SK-MEL-5 (cell line): Measurements from ENCODE around the gene NIP7. TPM values are rescaled to one million over a fixed set of nuclear protein-coding genes. Genes with fewer than 3 reads are reported as not detected.
A peak's percentile ranks its signal among the peaks of the same experiment; 100 is the strongest.
"Not testable (repeated sequence)": the region's sequence is repeated elsewhere in the genome, so short reads cannot be mapped to it uniquely, and the experiment has no call there.

Experiments used
- DNase-seq: peaks from one replicate; pipeline ENCODE4 v3.0.0-alpha.2; 2016; ENCODE audit warnings: low read depth, low spot score
- in situ Hi-C: cut with HindIII; loops from 2 replicates; pipeline ENCODE4 v1.10.0; 2016; ENCODE audit warnings: low sequenced_read_pairs, high pct_unique_total_duplicates, low pct_unique_long_range_greater_than_20kb
- polyA plus RNA-seq, 2 experiments: library from polyadenylated mRNA; depleted of rRNA; stranded (reverse); fragments of >200 nt; gene quantifications; 2 replicates each; pipeline ENCODE4 v1.2.3, GENCODE V29; 2015
- total RNA-seq: library from RNA; depleted of rRNA; stranded (reverse); fragments of >200 nt; shearing (Covaris generic); gene quantifications from 2 replicates; pipeline ENCODE4 v1.2.3, GENCODE V29; 2014; rRNA removed

Gene NIP7
- 22.8 and 34.1 TPM in 2 replicates for total RNA-seq
- 27.3 and 31.2 TPM in 2 replicates for polyA plus RNA-seq (2015; cell fraction: cytosol; rRNA removed)
- polyA plus RNA-seq (2015; cell fraction: nucleus; rRNA removed): 19.5 and 25.1 TPM in 2 replicates

DNA sequence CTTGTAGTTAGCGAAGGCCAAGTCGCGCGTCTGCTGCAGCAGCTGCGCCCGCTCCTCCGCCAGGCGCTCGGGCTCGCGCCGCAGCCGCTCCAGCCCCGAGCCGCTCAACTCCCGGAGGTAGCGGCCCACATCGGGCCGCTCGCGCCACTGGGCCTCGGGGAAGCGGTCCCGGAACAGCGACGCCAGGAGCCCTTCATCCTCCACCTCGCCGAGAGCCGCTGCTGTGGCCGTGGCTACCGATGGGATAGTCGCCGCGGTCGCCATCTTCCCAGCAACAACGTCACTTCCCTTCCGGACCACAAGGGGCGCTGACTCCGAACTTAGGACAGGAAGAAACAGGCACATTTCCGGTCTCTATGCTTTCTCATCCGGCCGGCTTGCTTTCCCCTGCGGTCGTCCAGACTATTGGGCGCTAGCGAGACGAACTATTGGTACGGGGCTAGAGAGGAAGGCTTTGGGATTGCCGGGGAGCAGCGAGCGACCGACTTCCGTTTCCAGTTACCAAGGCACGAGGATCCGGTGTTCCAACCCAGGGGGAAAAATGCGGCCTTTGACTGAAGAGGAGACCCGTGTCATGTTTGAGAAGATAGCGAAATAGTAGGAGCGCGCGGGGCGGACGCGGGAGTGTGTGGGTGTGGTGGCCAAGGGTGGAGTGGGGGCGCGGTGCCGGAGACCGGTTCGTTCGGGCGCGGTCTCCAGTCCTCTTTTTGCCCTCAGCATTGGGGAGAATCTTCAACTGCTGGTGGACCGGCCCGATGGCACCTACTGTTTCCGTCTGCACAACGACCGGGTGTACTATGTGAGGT is at the start of gene NIP7, which contains the start of gene COG8:
NIP7 (plus strand) TSS at position 484 of the 806 bp plus-strand sequence; CDS start at position 542, 58 bp downstream.
COG8 (minus strand) TSS at position 276 of the 806 bp plus-strand sequence; CDS start at position 264, 12 bp downstream.
- in situ Hi-C loops: no loop called here

DNA sequence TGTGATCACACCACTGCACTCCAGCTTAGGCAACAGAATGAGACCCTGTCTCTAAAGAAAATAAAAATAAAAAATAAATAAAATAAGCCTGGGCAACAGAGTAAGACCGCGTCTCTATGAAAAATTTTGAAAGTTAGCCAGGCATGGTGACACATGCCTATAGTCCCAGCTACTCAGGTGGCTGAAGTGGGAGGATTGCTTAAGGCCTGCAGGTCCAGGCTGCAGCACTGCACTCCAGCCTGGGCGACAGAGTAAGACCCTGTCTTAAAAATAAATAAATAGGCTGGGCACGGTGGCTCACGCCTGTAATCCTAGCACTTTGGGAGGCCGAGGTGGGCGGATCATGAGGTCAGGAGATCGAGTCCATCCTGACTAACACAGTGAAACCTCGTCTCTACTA is 47.9 kb upstream of the NIP7 start:
- DNase-seq, in situ Hi-C loops: not testable (repeated sequence)

More for the DNA sequence above, at the start of gene NIP7, which contains the start of gene COG8:
- DNase-seq: peak; percentile 98

DNA sequence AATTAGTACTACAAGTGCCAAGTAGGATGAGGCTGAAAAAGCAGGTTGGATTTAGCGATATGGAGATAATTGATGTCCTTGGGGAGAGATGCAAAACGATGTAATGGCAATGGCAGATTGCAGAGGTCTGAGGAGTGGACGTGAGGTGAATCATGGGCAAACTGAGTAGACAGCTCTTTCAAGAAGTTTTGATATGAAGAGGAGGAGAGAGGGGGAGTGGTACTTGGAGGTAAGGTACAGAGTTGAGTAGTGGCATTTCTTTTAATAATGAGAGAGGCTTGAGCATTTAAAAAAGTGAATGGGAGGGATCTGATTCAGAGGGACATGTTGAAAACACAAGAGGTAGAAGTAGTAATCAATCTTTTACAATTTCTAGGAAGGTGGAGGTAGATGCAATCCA is 46.2 kb upstream of the NIP7 start:
- DNase-seq: no peak
- in situ Hi-C loops: no loop called here

DNA sequence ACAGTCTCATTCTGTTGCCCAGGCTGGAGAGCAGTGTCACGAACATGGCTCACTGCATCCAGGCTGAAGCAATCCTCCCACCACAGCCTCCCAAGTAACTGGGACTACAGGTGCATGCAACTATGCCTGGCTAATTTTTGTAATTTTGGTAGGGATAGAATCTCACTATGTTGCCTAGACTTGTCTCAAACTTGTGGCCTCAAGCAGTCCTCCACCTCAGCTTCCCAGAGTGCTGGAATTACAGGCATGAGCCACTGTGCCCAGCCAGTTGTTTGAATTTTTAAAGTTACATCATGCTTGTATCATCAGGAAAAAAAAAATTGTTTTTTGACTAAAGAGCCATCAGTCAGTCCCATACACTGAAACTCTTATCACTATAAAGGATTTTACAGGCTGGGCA is 45.5 kb upstream of the NIP7 start:
- in situ Hi-C loops: no loop called here

DNA sequence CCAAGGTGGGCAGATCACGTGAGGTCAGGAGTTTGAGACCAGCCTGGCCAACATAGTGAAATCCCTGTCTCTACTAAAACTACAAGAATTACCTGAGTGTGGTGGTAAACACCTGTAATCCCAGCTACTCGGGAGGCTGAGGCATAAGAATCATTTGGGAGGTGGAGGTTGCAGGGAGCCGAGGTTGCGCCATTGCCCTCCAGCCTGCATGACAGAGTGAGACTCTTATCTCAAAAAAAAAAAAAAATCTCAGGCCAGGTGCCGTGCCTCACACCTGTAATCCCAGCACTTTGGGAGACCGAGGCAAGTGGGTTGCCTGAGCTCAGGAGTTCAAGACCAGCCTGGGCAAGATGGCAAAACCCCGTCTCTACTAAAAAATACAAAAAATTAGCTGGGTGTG is 42.8 kb upstream of the NIP7 start:
- in situ Hi-C loops: not testable (repeated sequence)

More for the DNA sequence above, 45.5 kb upstream of the NIP7 start:
- DNase-seq: no peak

DNA sequence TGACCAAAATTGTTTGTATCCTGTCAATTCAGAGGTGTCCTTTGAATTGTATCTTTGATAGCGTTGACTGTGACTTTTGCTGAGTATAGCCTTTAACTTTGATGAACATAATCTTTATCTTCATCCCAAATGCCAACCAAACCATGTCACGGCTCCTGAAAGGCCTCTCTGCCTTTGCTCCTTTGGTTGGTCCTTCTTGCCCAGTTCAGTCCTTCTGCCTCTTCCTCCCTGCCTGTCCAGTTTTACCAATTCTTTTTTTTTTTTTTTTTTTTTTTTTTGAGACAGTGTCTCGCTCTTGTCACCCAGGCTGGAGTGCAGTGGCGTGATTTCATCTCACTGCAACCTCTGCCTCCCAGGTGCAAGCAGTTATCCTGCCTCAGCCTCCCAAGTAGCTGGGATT is 41.3 kb upstream of the NIP7 start:
- in situ Hi-C loops: no loop called here
- DNase-seq: no peak

More for the DNA sequence above, 42.8 kb upstream of the NIP7 start:
- DNase-seq: not testable (repeated sequence)

DNA sequence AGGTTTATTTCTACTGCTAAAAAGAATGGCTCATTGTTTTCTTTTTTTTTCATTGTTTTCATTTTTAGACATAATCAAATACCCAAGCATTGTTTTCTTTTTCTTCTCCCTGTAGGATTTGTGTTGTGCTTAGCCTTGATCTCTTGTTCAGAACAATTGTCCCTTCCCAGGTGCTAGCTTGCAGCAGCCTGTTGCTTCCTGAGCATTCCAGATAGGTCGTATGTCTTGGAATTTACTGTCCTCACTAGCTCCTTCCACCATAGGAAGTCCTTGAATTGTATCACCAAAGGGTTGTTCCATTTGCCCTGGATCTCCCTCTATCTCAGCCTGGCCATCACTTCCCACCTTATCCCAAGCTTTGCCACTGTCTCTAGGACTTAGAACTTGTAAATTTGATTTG is 38.4 kb upstream of the NIP7 start:
- in situ Hi-C loops: no loop called here

DNA sequence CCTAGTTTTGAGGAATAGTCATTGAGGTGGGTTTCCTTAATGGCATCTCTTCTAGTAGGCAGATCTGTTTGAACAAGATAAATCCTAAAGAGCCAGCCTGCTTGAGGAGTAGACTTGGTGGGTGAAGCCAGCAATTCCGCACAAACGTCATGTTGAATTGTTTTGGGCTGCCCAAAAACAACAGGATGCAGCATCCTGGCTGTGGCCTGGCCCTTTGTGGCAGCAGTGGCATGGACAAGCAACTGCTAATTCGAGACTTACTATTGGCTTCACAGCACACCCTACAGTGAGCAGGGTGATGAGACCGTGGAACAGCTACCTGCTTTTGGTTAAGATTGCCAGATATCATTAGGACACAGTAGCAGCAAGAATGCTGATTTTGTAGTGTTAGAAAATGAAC is 37.7 kb upstream of the NIP7 start:
- in situ Hi-C loops: no loop called here
- DNase-seq: no peak

More for the DNA sequence above, 38.4 kb upstream of the NIP7 start:
- DNase-seq: no peak

DNA sequence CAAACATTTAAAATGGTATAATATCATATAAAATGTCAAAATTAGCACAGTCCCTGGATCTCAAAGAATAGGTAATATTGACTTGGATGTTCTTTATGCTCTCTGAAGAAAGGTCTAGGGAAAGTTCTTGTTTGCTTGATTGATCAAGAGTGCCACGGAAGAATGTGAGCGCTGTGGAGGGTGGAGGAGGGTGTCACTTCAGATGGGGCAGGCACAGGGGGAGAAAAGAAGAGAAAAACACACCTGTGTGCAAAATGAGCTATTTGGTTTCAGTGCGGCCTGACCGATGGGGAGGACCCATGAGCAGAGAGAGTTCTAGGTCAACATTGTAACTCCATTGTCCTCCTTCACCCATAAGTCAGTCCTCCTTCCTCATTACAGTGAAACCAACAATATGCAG is 37.3 kb upstream of the NIP7 start:
- in situ Hi-C loops: no loop called here

DNA sequence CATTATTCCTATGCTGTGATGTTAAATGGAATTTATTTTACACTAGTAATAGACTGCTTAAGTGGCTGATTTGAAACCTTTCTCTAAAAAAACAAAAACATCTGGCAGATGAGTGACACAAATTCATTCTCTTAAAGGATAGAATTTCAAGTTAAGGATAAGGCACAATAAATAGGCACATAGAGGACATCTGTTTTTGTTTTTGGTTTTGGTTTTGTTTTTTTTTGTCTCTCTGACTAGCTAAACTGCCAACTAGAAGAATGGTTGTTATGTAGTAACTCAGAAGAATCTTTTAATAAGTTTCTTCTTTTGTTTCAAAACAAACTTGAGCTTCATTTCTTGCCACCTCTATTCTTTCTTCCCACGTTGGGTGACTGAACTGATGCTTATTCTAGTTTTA is 33.5 kb upstream of the NIP7 start:
- in situ Hi-C loops: no loop called here
- DNase-seq: no peak

More for the DNA sequence above, 37.3 kb upstream of the NIP7 start:
- no peak for DNase-seq

DNA sequence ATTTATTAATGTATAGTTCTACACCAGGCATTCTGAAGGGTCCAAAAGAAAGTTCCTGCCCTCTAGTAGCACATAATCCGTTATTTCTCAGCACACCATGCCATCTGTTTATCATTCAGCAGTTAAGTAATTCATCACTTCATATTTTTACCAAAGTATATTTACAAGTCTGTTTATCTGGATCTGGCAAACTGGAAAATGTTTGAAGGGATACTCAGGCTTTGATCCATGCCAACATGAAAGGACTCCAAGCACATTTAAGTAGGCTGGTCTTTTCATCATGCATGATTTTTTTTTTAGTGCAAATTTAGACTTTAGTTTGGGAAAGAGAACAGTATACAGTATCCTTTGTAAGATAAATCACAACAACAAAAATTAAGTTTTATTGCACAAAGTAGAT is 32.5 kb upstream of the NIP7 start:
- in situ Hi-C loops: no loop called here

DNA sequence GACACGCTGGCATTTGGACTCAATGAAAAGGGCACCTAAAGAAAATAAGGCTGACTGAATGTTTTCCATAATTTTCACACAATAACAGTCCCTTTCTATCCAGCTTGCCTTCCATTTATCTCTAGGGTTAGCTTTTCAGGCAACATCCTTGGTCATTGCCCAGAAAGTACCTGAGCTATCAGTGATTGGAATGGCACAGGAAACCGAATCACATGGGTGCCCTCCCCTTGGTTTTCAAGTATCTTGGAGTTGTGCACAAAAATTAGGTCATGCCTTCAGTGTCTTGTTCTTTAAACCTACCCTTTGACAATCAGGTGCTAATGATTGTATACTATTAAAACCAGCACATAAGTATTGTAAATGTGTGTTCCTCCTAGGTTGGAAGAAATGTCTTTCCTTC is 31.7 kb upstream of the NIP7 start:
- in situ Hi-C loops: no loop called here
- DNase-seq: no peak

More for the DNA sequence above, 32.5 kb upstream of the NIP7 start:
- no peak for DNase-seq

DNA sequence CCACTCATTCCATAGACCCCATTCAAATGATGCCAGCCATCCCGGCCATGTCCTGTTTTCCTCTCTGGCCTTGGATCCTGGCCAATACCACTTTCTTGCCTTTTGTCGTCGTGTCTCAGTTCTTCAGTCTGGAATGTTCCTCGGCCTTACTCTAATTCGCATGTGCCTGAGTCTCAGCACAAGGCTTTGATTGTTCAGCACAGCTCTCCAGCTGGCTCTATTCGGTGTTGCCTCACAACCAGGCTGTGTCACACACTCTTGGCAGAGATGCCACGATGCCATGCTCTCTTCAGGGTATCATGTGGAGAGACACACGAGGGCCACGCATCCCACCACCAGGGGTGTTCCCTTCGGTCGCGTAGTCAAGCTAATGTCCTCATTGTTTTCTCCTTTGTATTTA is 30.3 kb upstream of the NIP7 start:
- peak; percentile 49 for DNase-seq
- in situ Hi-C loops: no loop called here

DNA sequence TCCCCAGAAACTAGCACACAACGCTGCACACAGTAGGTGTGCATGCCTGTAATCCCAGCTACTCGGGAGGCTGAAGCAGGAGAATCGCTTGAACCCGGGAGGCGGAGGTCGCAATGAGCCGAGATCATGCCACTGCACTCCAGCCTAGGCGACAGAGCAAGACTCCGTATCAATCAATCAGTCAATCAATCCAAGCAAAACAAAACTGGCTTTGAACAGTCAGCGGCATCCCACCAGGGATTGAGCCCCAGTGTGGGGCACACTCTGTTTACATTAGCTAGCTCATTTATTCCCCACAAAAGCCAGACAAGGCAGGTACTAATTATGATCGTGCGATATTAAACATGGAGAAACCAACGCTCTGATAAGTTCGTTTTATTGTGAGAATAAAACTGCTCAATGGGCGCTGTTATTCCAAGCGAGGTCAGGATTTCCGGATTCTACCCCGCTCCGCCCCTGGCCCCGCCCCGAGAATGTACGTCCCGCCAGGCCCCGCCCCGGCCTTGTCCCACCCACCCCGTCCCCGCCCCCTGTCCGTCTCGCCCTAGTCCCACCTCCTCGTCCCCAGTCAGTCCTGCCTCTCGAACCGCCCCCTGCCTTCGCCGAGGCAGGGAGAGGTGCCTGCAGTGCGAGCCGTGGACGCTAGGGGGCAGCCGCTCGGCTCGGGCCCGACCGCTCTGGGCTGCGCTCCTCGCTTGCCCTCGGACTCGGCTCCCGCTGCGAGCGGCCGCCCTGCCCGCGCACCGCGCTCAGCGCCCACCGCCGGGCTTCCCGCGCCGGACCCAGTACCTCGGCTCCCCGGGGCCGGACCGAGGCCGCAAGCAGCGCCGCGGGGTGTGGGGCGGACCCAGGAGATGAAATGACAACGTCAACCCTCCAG is 28.7 kb upstream of the NIP7 start, which contains the start of gene VPS4A:
VPS4A (plus strand) TSS at position 698 of the 880 bp plus-strand sequence; CDS start at position 860, 162 bp downstream.
- in situ Hi-C loops: no loop called here

DNA sequence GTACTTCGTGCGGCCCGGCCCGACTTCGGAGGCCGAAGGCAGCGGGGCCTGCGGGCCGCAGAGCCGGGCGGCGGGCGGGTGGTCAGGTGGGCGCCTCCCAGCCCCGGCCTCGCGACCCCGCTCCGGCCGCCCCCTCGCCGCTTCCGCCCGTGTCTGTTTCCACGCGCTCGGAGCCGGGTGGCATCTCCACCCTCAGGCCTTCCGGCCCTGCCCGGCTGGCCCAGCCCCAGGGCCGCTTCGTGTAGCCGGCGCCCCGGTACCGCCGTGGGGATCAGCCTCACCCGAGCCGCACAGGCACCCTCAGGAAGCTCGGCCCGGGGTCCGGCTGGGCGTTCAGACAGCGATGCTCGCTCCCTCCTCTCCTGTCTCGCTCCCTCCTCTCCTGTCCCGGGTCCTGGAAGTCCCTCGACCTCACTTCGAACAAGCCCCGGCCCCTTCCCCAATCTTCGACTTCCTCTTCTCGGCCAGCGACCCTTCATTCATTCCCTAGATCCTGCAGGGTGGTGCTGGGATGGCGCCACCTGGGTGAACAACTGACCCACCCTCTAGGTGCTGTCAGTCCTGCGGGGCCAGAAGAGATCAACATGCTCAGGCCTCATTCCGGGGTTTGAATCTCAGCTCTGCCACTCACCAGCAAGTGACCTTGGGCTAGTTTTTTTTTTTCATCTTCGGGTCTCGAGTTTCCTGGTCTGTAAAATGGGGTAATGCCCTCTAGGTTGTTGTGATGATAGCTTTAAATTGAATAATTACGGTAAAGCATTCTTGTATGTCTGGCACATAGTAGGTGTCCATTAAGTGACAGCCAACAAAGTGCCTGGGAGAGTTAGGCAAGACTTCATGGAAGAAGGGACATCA is 27.8 kb upstream of the NIP7 start:
- in situ Hi-C loops: no loop called here
- DNase-seq: no peak

More for the DNA sequence above, 28.7 kb upstream of the NIP7 start, which contains the start of gene VPS4A:
- DNase-seq: peak; percentile 92

DNA sequence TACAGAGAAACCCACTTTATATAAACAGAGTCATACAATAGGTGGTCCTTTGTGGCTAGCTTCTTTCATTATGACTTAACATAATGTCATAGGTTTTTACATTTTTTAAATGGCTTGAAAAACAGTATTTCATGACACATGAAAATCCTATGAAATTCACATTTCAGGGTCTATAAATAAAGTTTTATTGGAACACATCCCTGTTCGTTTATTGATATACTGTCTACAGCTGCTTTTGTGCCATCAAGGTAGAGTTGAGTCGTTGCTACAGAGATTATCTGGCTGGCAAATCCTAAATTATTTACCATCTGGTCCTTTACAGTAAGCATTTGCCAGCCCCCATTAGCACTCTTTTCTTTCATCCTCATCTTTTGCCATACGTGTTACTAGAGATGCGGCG is 26.1 kb upstream of the NIP7 start:
- DNase-seq: no peak
- in situ Hi-C loops: no loop called here

DNA sequence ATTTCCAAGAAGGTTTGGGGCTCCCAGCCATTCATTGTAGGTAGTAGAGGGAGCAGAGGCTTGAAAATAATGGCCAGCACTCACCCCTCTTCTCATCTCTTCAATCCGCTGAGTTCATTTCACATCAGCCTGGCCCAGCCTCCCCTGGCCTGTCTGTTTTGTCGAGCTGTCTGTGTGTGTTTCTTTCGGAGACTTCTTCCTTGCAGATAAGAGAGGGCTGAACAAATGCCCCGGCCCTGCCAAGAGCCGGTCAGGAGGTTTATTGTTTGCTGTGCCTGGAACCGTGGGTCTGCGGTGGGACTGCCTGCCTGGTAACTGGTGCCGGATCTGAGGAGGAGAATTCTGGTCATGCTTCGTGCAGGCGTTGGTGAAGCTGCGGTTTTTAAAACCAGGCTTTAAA is 25.0 kb upstream of the NIP7 start:
- DNase-seq: no peak
- in situ Hi-C loops: no loop called here
